ENCODE data around the gene RFC3.

The RFC3 gene

DNA sequence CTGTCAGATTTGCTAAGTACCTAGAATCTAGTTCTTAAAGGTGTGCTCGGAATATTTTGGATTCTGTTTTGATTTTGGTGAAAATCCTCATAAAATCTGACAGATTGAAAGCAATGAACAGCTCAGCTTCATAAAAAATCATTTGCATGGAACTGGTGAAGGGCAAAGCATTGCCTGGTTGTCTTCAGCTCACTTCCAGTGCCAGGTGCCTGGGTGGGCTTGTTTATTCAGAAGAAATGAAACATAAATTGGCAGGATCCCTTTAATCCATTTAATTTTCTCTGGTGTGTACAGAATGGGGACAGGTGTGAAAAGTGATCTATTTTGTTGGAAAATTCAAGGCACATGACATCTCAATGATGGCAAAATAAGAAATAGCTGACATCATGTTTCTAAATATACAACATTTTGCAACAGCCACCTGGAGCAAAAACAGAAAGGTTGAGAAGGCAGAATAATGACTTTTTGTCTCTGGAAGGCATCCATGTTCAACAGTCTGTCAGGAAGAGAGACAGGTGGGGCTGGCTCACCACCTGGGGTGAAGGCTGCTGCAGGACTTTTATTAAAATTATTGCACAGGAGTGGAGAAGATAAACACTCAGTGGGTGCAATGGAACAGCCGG is 52.2 kb downstream of the RFC3 start:
- no peak for TF ChIP-seq TAF1 (IDR thresholded peaks at IDR 0.05; ENCODE audit: borderline replicate concordance, insufficient read depth, low read length)
- TF ChIP-seq, protein P1, sequence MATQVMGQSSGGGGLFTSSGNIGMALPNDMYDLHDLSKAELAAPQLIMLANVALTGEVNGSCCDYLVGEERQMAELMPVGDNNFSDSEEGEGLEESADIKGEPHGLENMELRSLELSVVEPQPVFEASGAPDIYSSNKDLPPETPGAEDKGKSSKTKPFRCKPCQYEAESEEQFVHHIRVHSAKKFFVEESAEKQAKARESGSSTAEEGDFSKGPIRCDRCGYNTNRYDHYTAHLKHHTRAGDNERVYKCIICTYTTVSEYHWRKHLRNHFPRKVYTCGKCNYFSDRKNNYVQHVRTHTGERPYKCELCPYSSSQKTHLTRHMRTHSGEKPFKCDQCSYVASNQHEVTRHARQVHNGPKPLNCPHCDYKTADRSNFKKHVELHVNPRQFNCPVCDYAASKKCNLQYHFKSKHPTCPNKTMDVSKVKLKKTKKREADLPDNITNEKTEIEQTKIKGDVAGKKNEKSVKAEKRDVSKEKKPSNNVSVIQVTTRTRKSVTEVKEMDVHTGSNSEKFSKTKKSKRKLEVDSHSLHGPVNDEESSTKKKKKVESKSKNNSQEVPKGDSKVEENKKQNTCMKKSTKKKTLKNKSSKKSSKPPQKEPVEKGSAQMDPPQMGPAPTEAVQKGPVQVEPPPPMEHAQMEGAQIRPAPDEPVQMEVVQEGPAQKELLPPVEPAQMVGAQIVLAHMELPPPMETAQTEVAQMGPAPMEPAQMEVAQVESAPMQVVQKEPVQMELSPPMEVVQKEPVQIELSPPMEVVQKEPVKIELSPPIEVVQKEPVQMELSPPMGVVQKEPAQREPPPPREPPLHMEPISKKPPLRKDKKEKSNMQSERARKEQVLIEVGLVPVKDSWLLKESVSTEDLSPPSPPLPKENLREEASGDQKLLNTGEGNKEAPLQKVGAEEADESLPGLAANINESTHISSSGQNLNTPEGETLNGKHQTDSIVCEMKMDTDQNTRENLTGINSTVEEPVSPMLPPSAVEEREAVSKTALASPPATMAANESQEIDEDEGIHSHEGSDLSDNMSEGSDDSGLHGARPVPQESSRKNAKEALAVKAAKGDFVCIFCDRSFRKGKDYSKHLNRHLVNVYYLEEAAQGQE (IDR thresholded peaks at IDR 0.05; ENCODE audit: insufficient read depth in 1 of 2, low read depth in 2 of 2, low read length in 2 of 2): no peak
- no peak for TF ChIP-seq POLR2AphosphoS5 (IDR thresholded peaks at IDR 0.05; ENCODE audit: low read depth, low read length)
- TF ChIP-seq FOXP2 (optimal IDR thresholded peaks at IDR 0.05; ENCODE audit: borderline replicate concordance, extremely low read depth, extremely low read length, insufficient read depth): no peak
- TF ChIP-seq SIN3A (IDR thresholded peaks at IDR 0.05; ENCODE audit: borderline replicate concordance, insufficient read depth, low read length): no peak

DNA sequence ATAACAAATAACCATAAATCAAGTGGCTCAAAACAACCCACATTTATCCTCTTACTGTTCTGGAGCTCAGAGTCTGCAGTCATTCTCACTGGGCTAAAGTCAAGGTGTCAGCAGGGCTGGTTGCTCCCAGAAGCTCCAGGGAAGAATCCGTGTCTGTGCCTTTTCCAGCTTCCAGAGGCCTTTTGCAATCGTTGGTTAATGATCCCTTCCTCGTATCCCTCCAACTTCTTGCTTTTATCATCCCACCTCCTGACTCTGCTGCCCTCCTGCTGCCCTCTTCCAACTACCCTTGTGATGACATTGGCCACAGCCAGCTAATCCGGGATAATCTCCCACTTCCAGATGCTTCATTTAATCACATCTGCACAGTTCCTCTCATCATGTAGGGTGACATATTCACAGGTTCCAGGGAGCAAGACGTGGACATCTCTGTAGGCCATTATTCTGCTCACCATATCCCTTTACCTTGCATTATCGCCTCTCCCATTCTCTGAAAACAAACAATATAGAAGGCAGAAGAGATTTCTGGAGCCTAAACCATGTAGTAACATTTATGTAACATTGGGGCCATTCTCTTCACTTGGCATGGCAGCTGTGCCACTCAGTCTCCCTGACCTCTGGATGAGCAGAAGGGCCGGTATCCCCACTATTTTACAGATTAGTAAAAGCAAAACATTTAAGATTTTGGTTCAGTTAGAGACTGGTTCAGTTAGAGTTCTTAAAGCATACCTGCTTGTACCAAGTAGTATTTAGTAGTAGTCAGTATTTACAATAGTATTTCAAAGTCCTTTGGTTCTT is 53.5 kb downstream of the RFC3 start:
- no peak for TF ChIP-seq FOXP2 (optimal IDR thresholded peaks at IDR 0.05; ENCODE audit: borderline replicate concordance, extremely low read depth, extremely low read length, insufficient read depth)
- TF ChIP-seq, protein P1 (IDR thresholded peaks at IDR 0.05; ENCODE audit: insufficient read depth in 1 of 2, low read depth in 2 of 2, low read length in 2 of 2): no peak
- TF ChIP-seq POLR2AphosphoS5 (IDR thresholded peaks at IDR 0.05; ENCODE audit: low read depth, low read length): no peak
- TF ChIP-seq SIN3A (IDR thresholded peaks at IDR 0.05; ENCODE audit: borderline replicate concordance, insufficient read depth, low read length): no peak
- no peak for TF ChIP-seq TAF1 (IDR thresholded peaks at IDR 0.05; ENCODE audit: borderline replicate concordance, insufficient read depth, low read length)

DNA sequence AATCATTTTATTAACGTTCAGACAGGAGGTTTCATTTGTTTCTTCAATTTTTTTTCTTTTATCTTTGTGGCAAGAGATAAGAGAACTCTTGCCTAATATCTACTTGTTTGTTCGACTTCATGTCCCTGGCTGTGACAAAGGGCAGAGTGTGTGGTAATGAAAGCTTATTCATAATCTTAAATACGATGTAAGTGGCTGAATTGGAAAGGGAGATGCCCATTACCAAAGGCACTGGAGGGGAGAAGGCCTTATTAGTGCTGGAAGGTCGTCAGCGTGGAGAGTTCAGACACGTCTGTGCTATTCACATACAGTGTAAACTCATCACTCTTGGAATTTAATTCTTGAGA is 54.0 kb downstream of the RFC3 start:
- TF ChIP-seq POLR2AphosphoS5 (IDR thresholded peaks at IDR 0.05; ENCODE audit: low read depth, low read length): no peak
- TF ChIP-seq SIN3A (IDR thresholded peaks at IDR 0.05; ENCODE audit: borderline replicate concordance, insufficient read depth, low read length): no peak
- TF ChIP-seq, protein P1 (IDR thresholded peaks at IDR 0.05; ENCODE audit: insufficient read depth in 1 of 2, low read depth in 2 of 2, low read length in 2 of 2): no peak
- no peak for TF ChIP-seq FOXP2 (optimal IDR thresholded peaks at IDR 0.05; ENCODE audit: borderline replicate concordance, extremely low read depth, extremely low read length, insufficient read depth)
- TF ChIP-seq TAF1 (IDR thresholded peaks at IDR 0.05; ENCODE audit: borderline replicate concordance, insufficient read depth, low read length): no peak

DNA sequence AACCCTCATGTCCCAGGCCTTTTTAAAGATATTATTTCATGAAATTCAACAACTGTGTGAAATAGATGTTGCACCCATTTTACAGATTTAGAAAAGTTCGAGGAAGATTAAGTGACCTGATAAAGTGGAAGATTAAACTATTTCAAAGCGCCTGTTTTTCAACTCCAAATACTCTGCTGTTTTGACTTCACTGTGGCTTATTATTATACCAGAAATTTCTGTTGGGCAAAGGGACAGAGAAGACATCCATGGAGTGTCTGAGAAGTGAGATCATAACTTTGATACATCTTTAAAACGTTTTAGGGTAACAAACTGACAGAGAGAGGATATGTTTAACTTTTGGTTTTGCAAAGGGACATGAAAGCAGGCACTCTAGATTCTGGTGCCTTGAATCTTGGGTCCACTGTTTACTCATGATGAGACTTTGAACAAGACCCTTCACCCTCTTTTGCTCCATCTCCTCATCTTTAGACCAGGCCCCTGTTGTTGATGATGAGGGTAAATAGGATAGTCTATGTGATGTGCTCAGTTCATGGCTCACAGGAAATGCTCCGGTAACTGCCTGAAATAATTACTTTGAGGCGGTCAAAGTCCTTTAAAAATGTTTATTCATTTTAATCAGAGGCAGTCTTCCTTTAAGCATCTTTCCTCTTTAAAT is 55.4 kb downstream of the RFC3 start:
- TF ChIP-seq POLR2AphosphoS5 (IDR thresholded peaks at IDR 0.05; ENCODE audit: low read depth, low read length) (no peak), SIN3A (IDR thresholded peaks at IDR 0.05; ENCODE audit: borderline replicate concordance, insufficient read depth, low read length) (no peak), TAF1 (IDR thresholded peaks at IDR 0.05; ENCODE audit: borderline replicate concordance, insufficient read depth, low read length) (no peak), FOXP2 (optimal IDR thresholded peaks at IDR 0.05; ENCODE audit: borderline replicate concordance, extremely low read depth, extremely low read length, insufficient read depth) (no peak)
- TF ChIP-seq, protein P1 (IDR thresholded peaks at IDR 0.05; ENCODE audit: insufficient read depth in 1 of 2, low read depth in 2 of 2, low read length in 2 of 2): no peak
